ENCODE results near the gene SHC2. TPM values are rescaled to one million over a fixed set of nuclear protein-coding genes. Genes with fewer than 3 reads are reported as not detected.

SHC2 gene
- total and polyA plus RNA-seq, 2 donors (not counting 3 experiments of a cell fraction or from before 2014, with no cell fraction given) = 7.5 to 11.8 TPM

- intact Hi-C loops (cut with micrococcal nuclease) = no loop called here
- dilution Hi-C loops (cut with MboI; ENCODE audit: extremely low pct_ligation_motif_present, low sequenced_read_pairs) = no loop called here
- no peaks in the 10 kb centered on the region for H3K4me1 ChIP-seq (ENCODE audit: control insufficient read depth, extremely low read depth, insufficient read depth, low read length)
- no peaks in the 10 kb centered on the region for H3K36me3 ChIP-seq (ENCODE audit: control insufficient read depth in 2 of 2, extremely low read depth in 1 of 2, insufficient read depth in 2 of 2, low read length in 2 of 2)
- no peaks in the 10 kb centered on the region for H4K20me1 ChIP-seq (replicated peaks; ENCODE audit: control insufficient read depth, extremely low read depth, insufficient read depth, low read length)
- peaks cover 5 to 18% of the 10 kb centered on the region in 2 experiments for H3K27me3 ChIP-seq (ENCODE audit: control insufficient read depth in 2 of 2, insufficient read depth in 2 of 2, low read length in 2 of 2)
- FAIRE-seq (no peak), DNase-seq (ENCODE audit: low read depth, low spot score) (no peak)
- no peaks in the 10 kb centered on the region for H3K9me1 ChIP-seq (replicated peaks; ENCODE audit: control insufficient read depth, extremely low read depth, insufficient read depth, low read length)
- no peak overlapping the region for H3K9ac ChIP-seq (replicated peaks; ENCODE audit: extremely low read depth, insufficient read depth, low read length)
- H3K27ac ChIP-seq (ENCODE audit: insufficient read depth, low read depth, low read length) = no peak overlapping the region
- BruUV-seq (replicated peaks) = no TSS peak
- no peaks in the 10 kb centered on the region for H3K79me2 ChIP-seq (ENCODE audit: control insufficient read depth, insufficient read depth, low read length)
- CTCF ChIA-PET = no interaction called here
- POLR2A ChIA-PET = no interaction called here
- no peak for TF ChIP-seq CTCF (IDR thresholded peaks at IDR 0.05; ENCODE audit: extremely low read depth in 1 of 2, insufficient read depth in 1 of 2, low read depth in 1 of 2, low read length in 2 of 2)
- no peak for TF ChIP-seq POLR2A (IDR thresholded peaks at IDR 0.05; ENCODE audit: low read depth, low read length)
- no peak for TF ChIP-seq FOS (IDR thresholded peaks at IDR 0.05; ENCODE audit: borderline replicate concordance, insufficient read depth, low read length)
- no peak for TF ChIP-seq GATA2 (IDR thresholded peaks at IDR 0.05; ENCODE audit: insufficient read depth, insufficient read length, low read depth, low read length)
- TF ChIP-seq MAX (IDR thresholded peaks at IDR 0.05; ENCODE audit: insufficient read depth, insufficient read length) = no peak
- no peak for TF ChIP-seq JUN (IDR thresholded peaks at IDR 0.05; ENCODE audit: borderline replicate concordance, insufficient read depth, insufficient read length, low read depth)
- no peak for TF ChIP-seq POLR2AphosphoS5 (IDR thresholded peaks at IDR 0.05; ENCODE audit: insufficient read depth, low read depth, low read length)
- no peak for TF ChIP-seq MYC (IDR thresholded peaks at IDR 0.05; ENCODE audit: low read depth, low read length)
- TF ChIP-seq EZH2 (IDR thresholded peaks at IDR 0.05; ENCODE audit: borderline replicate concordance, low read depth, low read length, severe bottlenecking) = no peak
- H3K4me3 ChIP-seq (replicated peaks in 1 of 3; ENCODE audit: insufficient read depth in 1 of 3, low read depth in 1 of 3, low read length in 3 of 3) = no peak overlapping the region
- no peak overlapping the region for H2AFZ ChIP-seq (ENCODE audit: low read depth, low read length)
- H3K4me2 ChIP-seq (ENCODE audit: insufficient read depth, low read length) = no peak overlapping the region
- H3K9me3 ChIP-seq (replicated peaks; ENCODE audit: control insufficient read depth, insufficient read depth, low read length) = no peaks in the 10 kb centered on the region
Measured at GRCh38 chr19:458091-459042, 2.5 kb downstream of the SHC2 start.

Data from endothelial cell of umbilical vein (primary cell).